ENCODE results near the gene ITGB6. TPM values are rescaled to one million over a fixed set of nuclear protein-coding genes. Genes with fewer than 3 reads are reported as not detected.

ITGB6 gene
- total RNA-seq, 1 experiment from 2014 or later = 6.9 TPM

- peaks cover 17% of the 10 kb centered on the region for H3K4me1 Mint-ChIP-seq (ENCODE audit: insufficient read depth, unreplicated experiment)
- POLR2A ChIA-PET = interaction anchor here (0.5 to 2.9 kb wide), 37 partner anchors 14 to 966 kb away, joined by 3 to 19 read pairs (median 4); partner anchors contain the start of genes ITGB6 and PLA2R1
Measured at GRCh38 chr2:160109939-160110673, 90.0 kb downstream of the ITGB6 start.

DNA sequence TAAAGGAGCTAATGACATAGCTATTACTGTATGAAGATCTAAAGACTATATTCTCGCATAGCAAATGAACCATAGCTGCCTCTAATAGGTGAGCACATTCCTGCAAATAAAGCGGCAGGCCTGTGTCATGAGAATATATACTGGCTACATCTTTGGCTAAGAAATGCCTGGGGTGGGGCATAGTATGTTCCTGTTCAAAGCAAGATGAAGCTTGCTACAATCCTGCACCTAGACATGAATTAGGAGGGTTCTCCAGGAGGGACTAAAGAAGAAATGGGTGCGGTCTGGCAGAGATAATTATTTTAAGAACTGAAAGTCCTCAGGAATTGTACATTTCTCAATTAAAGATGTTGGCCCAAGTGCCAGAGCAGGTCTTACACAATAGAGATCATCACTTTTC is 90.8 kb downstream of the ITGB6 start:
- POLR2A ChIA-PET = interaction anchor here (0.7 to 2.9 kb wide), 32 partner anchors 13 to 885 kb away, joined by 3 to 19 read pairs (median 4); partner anchors contain the start of gene PLA2R1
- BruUV-seq (replicated peaks) = no TSS peak
- peak; percentile 38 for DNase-seq (ENCODE audit: unreplicated experiment)
- Mint-ChIP-seq H3K36me3 (ENCODE audit: insufficient read depth, unreplicated experiment) (peaks cover 2% of the 10 kb centered on the region), H3K9me3 (ENCODE audit: unreplicated experiment) (no peaks in the 10 kb centered on the region), H3K27me3 (ENCODE audit: insufficient read depth, unreplicated experiment) (no peaks in the 10 kb centered on the region), H3K4me3 (ENCODE audit: unreplicated experiment) (peak overlapping the region; percentile 17), H3K4me1 (ENCODE audit: insufficient read depth, unreplicated experiment) (peaks cover 17% of the 10 kb centered on the region), H3K27ac (ENCODE audit: low read depth, unreplicated experiment) (peak overlapping the region; percentile 82)
- TF ChIP-seq CTCF (IDR thresholded peaks at IDR 0.05; ENCODE audit: unreplicated experiment) = no peak
- CTCF ChIA-PET = interaction anchor here (0.5 to 3.5 kb wide), 41 partner anchors 8 to 954 kb away, joined by 3 to 22 read pairs (median 4); no protein-coding TSS in a partner anchor
- intact Hi-C loops (cut with micrococcal nuclease) = no loop called here

More at GRCh38 chr2:160109939-160110673, 90.0 kb downstream of the ITGB6 start:
- CTCF ChIA-PET = interaction anchor here (0.5 to 3.5 kb wide), 48 partner anchors 9 to 1876 kb away, joined by 3 to 22 read pairs (median 4); partner anchors contain the start of gene ITGB6
- DNase-seq (ENCODE audit: unreplicated experiment) = peak; percentile 82
- H3K27ac Mint-ChIP-seq (ENCODE audit: low read depth, unreplicated experiment) = peak overlapping the region; percentile 82
- H3K36me3 Mint-ChIP-seq (ENCODE audit: insufficient read depth, unreplicated experiment) = peaks cover 6% of the 10 kb centered on the region
- H3K4me3 Mint-ChIP-seq (ENCODE audit: unreplicated experiment) = no peak overlapping the region
- TF ChIP-seq CTCF (IDR thresholded peaks at IDR 0.05; ENCODE audit: unreplicated experiment) = peak; percentile 80
- no peaks in the 10 kb centered on the region for H3K9me3 Mint-ChIP-seq (ENCODE audit: unreplicated experiment)
- no TSS peak for BruUV-seq (replicated peaks)
- intact Hi-C loops (cut with micrococcal nuclease) = loop anchor here (1.0 to 10.0 kb wide), 7 partner anchors 100 to 953 kb away; no protein-coding TSS in a partner anchor
- no peaks in the 10 kb centered on the region for H3K27me3 Mint-ChIP-seq (ENCODE audit: insufficient read depth, unreplicated experiment)

DNA sequence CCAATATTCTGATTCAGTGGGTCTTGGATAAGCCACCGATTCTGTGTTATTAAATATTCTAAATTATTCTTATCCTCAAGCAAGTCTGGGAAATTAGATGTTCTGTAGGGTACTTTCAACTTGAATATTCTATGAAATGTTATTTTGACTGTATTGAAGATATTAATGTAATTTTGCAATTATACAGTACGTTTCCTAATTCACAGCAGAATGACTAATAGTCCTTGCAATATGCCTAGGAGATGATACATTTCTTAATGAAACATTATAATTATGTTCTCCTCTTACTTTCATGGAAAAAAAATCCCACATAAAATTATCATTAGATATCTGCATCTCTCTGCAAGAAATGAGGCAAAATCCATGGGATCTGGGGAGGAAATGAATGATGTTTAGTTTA is 91.4 kb downstream of the ITGB6 start:
- POLR2A ChIA-PET = interaction anchor here (0.7 to 2.9 kb wide), 23 partner anchors 13 to 298 kb away, joined by 3 to 19 read pairs (median 5); partner anchors contain the start of gene PLA2R1
- CTCF ChIA-PET = interaction anchor here (0.5 to 3.5 kb wide), 20 partner anchors 8 to 886 kb away, joined by 3 to 22 read pairs (median 4); no protein-coding TSS in a partner anchor
- H3K9me3 Mint-ChIP-seq (ENCODE audit: unreplicated experiment) = no peaks in the 10 kb centered on the region
- H3K4me1 Mint-ChIP-seq (ENCODE audit: insufficient read depth, unreplicated experiment) = peaks cover 17% of the 10 kb centered on the region
- peak overlapping the region; percentile 17 for H3K4me3 Mint-ChIP-seq (ENCODE audit: unreplicated experiment)
- no peaks in the 10 kb centered on the region for H3K27me3 Mint-ChIP-seq (ENCODE audit: insufficient read depth, unreplicated experiment)
- no peak for TF ChIP-seq CTCF (IDR thresholded peaks at IDR 0.05; ENCODE audit: unreplicated experiment)
- no peaks in the 10 kb centered on the region for H3K36me3 Mint-ChIP-seq (ENCODE audit: insufficient read depth, unreplicated experiment)
- DNase-seq (ENCODE audit: unreplicated experiment) = no peak
- intact Hi-C loops (cut with micrococcal nuclease) = no loop called here
- peak overlapping the region; percentile 82 for H3K27ac Mint-ChIP-seq (ENCODE audit: low read depth, unreplicated experiment)
- no TSS peak for BruUV-seq (replicated peaks)

DNA sequence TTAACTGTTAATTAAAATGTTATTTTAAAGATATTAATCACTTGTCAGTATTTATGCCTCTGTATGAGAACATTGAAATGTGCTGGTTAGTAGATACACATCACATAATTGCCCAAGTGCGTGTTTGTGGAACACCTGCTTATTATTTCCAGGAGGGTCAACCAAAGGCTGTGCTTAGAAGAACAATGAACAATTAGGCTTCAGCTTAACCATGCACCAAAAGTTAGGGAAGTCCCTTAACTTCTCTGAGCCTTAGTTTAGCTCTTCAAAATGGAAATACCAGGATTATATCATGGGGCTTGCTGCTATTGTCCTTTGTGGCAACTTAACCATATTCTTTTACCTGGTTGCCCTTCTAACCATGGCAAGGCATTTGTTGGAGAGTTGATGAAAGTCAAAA is 94.7 kb downstream of the ITGB6 start:
- BruUV-seq (replicated peaks) = no TSS peak
- Mint-ChIP-seq H3K36me3 (ENCODE audit: insufficient read depth, unreplicated experiment) (no peaks in the 10 kb centered on the region), H3K27me3 (ENCODE audit: insufficient read depth, unreplicated experiment) (no peaks in the 10 kb centered on the region), H3K4me3 (ENCODE audit: unreplicated experiment) (no peak overlapping the region), H3K4me1 (ENCODE audit: insufficient read depth, unreplicated experiment) (peaks cover 29% of the 10 kb centered on the region), H3K27ac (ENCODE audit: low read depth, unreplicated experiment) (no peak overlapping the region), H3K9me3 (ENCODE audit: unreplicated experiment) (no peaks in the 10 kb centered on the region)
- no peak for TF ChIP-seq CTCF (IDR thresholded peaks at IDR 0.05; ENCODE audit: unreplicated experiment)
- CTCF ChIA-PET = interaction anchor here (0.5 to 1.1 kb wide), 3 partner anchors 9 to 959 kb away, joined by 3 to 4 read pairs (median 3); no protein-coding TSS in a partner anchor
- DNase-seq (ENCODE audit: unreplicated experiment) = no peak
- POLR2A ChIA-PET = interaction anchor here (0.5 to 0.9 kb wide), 4 partner anchors 14 to 273 kb away, joined by 3 read pairs; no protein-coding TSS in a partner anchor
- intact Hi-C loops (cut with micrococcal nuclease) = no loop called here

All from MCF 10A (cell line).